ENCODE data around the gene LACRT. TPM values are rescaled to one million over a fixed set of nuclear protein-coding genes. Genes with fewer than 3 reads are reported as not detected.

LACRT gene
- total and polyA plus RNA-seq, 2 of the 8 experiments (the other 6 are each of a cell fraction or from before 2014, with no cell fraction given): not detected

DNA sequence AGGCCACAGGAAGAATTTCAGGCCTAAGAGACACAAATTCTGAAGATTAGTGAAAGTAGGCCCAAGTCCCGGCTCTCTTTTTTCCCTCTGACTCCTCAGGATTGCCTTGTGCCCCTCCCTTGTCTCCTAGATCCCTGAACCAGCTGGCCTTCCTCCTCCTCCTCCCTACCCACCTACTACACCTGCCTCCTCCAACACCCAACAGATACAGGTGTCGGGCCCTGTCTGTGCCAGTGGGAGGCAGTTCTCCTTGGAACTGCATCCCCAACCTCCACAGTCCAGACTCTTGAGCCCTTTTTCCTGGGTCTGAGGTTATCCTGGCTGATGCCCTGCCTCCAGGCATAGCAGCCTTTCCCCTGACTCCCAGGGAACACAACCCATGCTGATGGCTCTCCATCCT, 48.1 kb downstream of the LACRT start:
- CTCF ChIA-PET (ENCODE audit: partially characterized antibody): interaction anchor here (1.2 to 8.2 kb wide), 11 partner anchors 6 to 482 kb away, joined by 3 to 99 read pairs (median 4); no protein-coding TSS in a partner anchor
- WGBS, 2 experiments (ENCODE audit: extremely low coverage in 1 of 2, insufficient coverage in 1 of 2, insufficient read length in 1 of 2, insufficient replicate concordance in 2 of 2, low coverage in 1 of 2, low lambda C conversion rate in 2 of 2, missing lambda C conversion rate in 1 of 2): 88% methylated on average over 2 of the region's 2 CpGs; no CpG with 5 or more reads in 1 of the 2 experiments
- no peak for FAIRE-seq

More for the DNA sequence above, 48.1 kb downstream of the LACRT start:
- no peak overlapping the region for H3K18ac ChIP-seq (ENCODE audit: extremely low read depth, low read length)
- no peak overlapping the region for H3K27ac ChIP-seq (ENCODE audit: low read depth, low read length)
- DNase-seq (ENCODE audit: low read depth in 1 of 2, low spot score in 2 of 2): no peak
- no peak overlapping the region for H2BK5ac ChIP-seq (ENCODE audit: low read depth, low read length)
- no peak overlapping the region; a peak in 1 of 4 replicates for H3K4me2 ChIP-seq (ENCODE audit: insufficient read depth in 1 of 2, low read depth in 2 of 2, low read length in 2 of 2)
- no peak overlapping the region for H2BK15ac ChIP-seq (ENCODE audit: low read length)
- no peaks in the 10 kb centered on the region for H4K20me1 ChIP-seq (replicated peaks in 1 of 2; ENCODE audit: control insufficient read depth in 1 of 2, insufficient read depth in 2 of 2, low read length in 2 of 2)
- peaks cover 0 to 26% (median 18%) of the 10 kb centered on the region in 4 experiments; a peak in 6 of 7 replicates for H3K4me1 ChIP-seq (replicated peaks in 1 of 4; ENCODE audit: control insufficient read depth in 3 of 4, insufficient read depth in 4 of 4, low read length in 3 of 4)
- H3K9ac ChIP-seq (replicated peaks in 1 of 4; ENCODE audit: extremely low read depth in 1 of 4, low read depth in 3 of 4, low read length in 3 of 4): no peak overlapping the region
- no peak overlapping the region for H3K4ac ChIP-seq (replicated peaks; ENCODE audit: insufficient read length, low read depth, low read length)
- no peaks in the 10 kb centered on the region for H3K36me3 ChIP-seq (ENCODE audit: control insufficient read depth in 2 of 4, insufficient read depth in 4 of 4, low read length in 3 of 4)
- H3K14ac ChIP-seq (ENCODE audit: insufficient read length): no peak overlapping the region
- no peak overlapping the region for H2AK5ac ChIP-seq (ENCODE audit: low read depth, low read length)
- no peak overlapping the region for H3K23ac ChIP-seq (ENCODE audit: insufficient read length)
- H2BK120ac ChIP-seq (replicated peaks; ENCODE audit: low read depth, low read length): no peak overlapping the region
- H3K79me2 ChIP-seq (ENCODE audit: control insufficient read depth in 1 of 2, insufficient read depth in 2 of 2, low read length in 2 of 2): no peaks in the 10 kb centered on the region
- TF ChIP-seq SIN3A (conservative IDR thresholded peaks at IDR 0.05 in 1 of 2, IDR thresholded peaks at IDR 0.05 in 1 of 2; ENCODE audit: low read depth in 1 of 2, low read length in 2 of 2): no peak
- TF ChIP-seq SAP30 (IDR thresholded peaks at IDR 0.05; ENCODE audit: insufficient read depth, insufficient replicate concordance, low read length): no peak
- TF ChIP-seq POLR2AphosphoS5 (IDR thresholded peaks at IDR 0.05; ENCODE audit: low read depth, low read length): no peak
- TF ChIP-seq TAF7 (optimal IDR thresholded peaks at IDR 0.05; ENCODE audit: borderline replicate concordance, low read depth, low read length): no peak
- no peak for TF ChIP-seq SP2 (IDR thresholded peaks at IDR 0.05; ENCODE audit: low read length)
- TF ChIP-seq ASH2L (IDR thresholded peaks at IDR 0.05; ENCODE audit: low read length): no peak
- TF ChIP-seq HDAC2 (IDR thresholded peaks at IDR 0.05; ENCODE audit: borderline replicate concordance in 1 of 2, low read depth in 2 of 2, low read length in 2 of 2): no peak
- TF ChIP-seq, protein P1, sequence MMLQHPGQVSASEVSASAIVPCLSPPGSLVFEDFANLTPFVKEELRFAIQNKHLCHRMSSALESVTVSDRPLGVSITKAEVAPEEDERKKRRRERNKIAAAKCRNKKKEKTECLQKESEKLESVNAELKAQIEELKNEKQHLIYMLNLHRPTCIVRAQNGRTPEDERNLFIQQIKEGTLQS (IDR thresholded peaks at IDR 0.05; ENCODE audit: insufficient read depth, low read depth, low read length): no peak
- TF ChIP-seq CHD1 (IDR thresholded peaks at IDR 0.05; ENCODE audit: low read depth, low read length): no peak
- no peak for TF ChIP-seq BACH1 (IDR thresholded peaks at IDR 0.05; ENCODE audit: low read length)
- no peak for TF ChIP-seq RFX5 (IDR thresholded peaks at IDR 0.05; ENCODE audit: borderline replicate concordance, low read depth, low read length)
- H2AFZ ChIP-seq (ENCODE audit: low read length): no peak overlapping the region
- peaks cover 2 to 43% (median 35%) of the 10 kb centered on the region in 4 experiments for H3K27me3 ChIP-seq (replicated peaks in 1 of 4; ENCODE audit: control insufficient read depth in 3 of 4, extremely low read depth in 1 of 4, insufficient read depth in 3 of 4, low read length in 3 of 4)
- H3K79me1 ChIP-seq (ENCODE audit: low read depth, low read length): no peaks in the 10 kb centered on the region; the same call in none of the 2 replicates
- H3K56ac ChIP-seq (replicated peaks; ENCODE audit: insufficient read length, low read depth, low read length): no peak overlapping the region
- H4K8ac ChIP-seq (ENCODE audit: extremely low read depth, insufficient read depth, low read length): no peak overlapping the region; the same call in 1 of the 2 replicates
- H3K9me3 ChIP-seq (ENCODE audit: insufficient read depth in 2 of 2, low read depth in 1 of 2, low read length in 1 of 2): no peaks in the 10 kb centered on the region
- H3K4me3 ChIP-seq (ENCODE audit: extremely low read depth in 1 of 4, insufficient read depth in 2 of 4, low read depth in 3 of 4, low read length in 4 of 4): no peak overlapping the region
- H4K91ac ChIP-seq (replicated peaks; ENCODE audit: insufficient read length, low read length): peak overlapping the region; percentile 31
- peak overlapping the region; percentile 23; the same call in 1 of the 2 replicates for H2BK12ac ChIP-seq (ENCODE audit: low read depth, low read length)
- no peak overlapping the region for H2BK20ac ChIP-seq (ENCODE audit: low read length)
- H4K5ac ChIP-seq (ENCODE audit: insufficient read length, low read depth, low read length): no peak overlapping the region
- peaks cover 9% of the 10 kb centered on the region; the same call in 1 of the 2 replicates for H3K23me2 ChIP-seq (ENCODE audit: low read depth, low read length)
- POLR2A ChIA-PET (ENCODE audit: partially characterized antibody): no interaction called here

All from H1 (cell line).